Activated CD8-positive, alpha-beta memory T cell treated with anti-CD3 and anti-CD28 coated beads, Interleukin-2, amount 50 U/mL, for 4 hours (primary cell): Measurements from ENCODE around the gene SNX20.

Experiments
- DNase-seq: peaks from one replicate; pipeline ENCODE4 v3.0.0-alpha.2; 2020

The SNX20 gene

DNA sequence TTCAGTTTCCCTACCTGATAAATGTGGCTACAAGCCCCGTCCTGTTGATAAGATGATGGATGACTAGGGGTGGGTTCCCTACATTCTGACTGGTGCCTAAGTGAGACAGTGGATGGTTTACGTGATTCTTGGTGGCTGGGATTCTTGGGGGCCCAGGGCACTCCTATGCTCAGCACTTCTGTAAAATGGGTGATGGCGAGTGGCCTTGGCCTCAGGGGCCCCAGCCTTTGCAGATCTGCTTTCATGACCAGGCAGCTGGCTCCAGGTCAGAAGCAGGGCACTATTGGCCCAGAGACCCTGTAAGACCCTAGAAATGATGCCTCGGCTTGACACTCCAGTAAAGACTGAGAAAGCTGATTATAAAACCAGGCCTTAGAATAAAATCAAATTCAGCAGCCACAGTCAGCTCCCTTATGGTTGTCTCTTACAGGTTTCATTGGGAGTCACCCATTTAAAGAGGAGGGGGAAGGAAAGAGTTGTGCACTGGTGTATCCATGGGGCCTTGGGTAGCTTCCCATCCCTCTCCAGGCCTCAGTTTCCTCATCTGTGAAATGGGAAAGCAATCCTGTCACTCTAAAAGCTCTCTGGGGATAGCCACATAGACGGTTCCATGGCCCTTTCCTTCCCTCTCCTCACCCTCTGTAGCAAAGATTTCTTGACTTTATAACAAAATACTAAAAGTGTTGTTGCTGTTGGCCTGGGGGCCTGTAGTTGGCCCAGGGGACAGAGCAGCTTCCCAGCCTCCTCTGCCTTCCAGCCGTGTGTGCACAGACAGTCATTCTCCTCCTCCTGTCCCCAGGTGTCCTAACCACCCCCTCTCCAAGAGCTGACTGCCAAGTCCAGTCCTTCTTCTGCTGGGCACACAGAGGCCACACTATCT is 1.2 kb downstream of the SNX20 start:
- peak; percentile 11 for DNase-seq

DNA sequence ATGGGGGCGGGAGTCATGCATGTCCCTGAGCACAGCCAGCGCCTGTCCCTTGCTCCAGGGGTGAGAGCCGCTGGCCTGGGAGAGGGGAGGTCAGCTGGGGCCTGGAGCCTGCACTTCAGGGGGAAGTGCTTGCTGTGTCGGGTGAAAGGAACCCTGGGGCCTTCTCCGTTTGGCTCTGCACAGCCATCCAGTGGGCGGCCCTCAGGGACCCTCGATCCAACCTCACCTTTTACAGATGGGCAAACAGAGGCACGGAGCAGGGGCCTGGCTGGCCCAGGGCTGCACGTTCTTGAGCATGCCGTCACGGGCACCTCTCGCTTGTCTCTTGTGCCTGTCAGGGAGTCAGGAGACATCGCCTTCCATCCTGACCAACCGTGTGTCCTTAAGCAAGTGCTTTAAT is 1.8 kb downstream of the SNX20 start:
- peak; percentile 14 for DNase-seq

DNA sequence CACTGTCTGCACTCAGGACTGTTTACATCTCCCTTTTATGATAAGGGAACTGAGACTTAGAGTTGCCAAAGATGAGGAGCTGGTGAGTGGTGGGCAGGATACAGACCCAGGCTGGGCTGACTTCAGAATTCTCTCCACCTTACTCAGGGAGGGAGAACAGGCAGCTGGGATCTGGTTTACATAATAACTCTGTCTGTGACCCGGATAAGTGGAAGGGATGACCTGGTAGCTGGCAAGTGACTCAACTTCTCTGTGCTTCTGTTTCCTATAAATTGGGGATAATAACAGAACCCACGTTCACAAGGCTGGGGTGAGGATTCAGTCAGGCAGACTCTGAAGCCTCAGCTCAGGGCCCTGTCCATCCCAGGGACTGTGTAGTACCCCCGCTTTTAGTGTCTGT is 2.6 kb downstream of the SNX20 start:
- peak; percentile 5 for DNase-seq

DNA sequence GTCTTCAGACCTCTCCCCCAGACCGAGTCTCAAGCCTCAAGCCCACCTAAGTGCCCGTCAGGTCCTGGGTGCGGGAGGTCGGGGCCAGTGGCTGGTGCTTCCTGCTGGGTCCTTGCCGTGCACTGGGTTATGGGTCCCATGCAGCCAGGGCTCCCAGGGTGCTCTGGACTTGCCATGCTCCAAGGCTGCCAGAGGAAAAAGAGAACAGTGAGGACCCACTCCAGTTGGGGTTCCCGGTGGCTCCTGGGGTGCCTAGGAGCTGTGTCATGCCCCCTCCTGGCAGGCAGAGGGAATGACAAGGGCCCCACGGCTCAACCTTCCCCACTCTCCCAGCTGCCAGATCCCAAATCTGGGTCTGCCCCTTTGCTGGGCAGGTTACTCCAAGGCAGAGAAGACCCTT is 3.8 kb downstream of the SNX20 start:
- peak; percentile 15 for DNase-seq

DNA sequence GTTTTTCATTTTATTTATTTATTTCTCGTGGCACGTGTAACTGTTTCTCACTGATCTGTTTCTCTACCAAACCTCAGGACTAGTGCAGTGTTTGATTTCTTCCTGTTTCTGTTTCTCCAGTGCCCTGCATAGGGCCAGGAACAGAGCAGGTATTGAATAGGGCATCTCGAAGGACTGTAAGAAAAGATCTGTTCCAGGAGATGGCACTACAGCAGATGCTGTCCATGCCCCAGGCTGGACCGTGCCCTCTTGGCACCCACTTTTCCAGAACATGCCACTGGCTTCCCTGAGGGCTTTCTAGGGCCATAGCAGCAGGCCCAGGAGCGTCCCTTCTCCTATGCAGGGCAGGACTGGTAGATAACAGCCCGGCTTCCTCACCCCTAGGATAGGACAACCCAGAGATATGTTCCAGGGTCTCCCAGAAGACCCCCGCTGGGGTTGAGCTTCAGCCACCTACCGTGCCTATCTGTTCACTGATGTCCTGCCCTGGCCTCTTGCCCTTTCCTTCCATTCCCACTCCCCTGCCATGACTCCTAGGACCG is 4.4 kb downstream of the SNX20 start:
- DNase-seq = no peak

DNA sequence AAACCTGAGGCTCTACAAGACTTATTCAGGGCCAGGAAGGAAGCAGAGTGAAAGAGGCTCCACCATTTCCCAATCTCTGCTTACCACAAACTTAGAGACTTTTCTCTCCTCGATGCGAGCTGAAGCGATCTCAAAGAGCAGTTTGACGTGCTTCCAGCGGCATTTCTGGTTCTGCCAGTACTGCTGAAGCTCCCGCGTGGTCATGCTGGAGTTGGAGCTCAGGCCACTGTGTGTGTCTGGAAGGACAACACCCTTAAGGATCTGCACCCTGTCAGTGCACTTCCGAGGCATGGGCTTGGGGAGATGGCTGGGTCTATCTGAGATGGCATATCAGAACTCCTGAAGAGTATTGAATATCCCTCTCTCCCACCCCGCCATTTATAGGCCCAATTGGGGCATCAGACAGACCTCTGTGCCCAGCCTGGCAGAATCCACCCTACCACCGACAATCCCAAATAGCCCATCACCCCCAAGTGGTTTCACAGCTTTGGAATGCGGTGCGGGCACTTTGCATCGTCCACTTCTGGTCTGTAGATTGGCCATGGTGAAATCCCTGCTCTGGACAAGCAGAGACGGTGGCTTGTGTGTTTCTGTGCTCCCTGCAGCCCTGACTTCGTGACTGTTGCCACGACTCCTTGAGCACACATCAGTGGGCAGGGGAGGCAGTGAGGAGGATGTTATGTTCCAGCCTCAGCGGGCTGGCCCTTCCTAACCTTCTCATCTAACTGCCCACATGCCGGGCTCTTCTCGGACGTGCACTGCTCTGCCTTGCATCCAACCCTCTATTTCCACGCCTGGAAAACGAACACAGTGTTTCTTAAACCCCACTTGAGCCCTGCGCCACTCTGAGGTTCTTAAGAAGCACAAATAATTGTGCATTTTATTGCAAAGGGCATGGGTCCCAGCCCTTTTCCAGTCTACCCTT is 5.2 kb downstream of the SNX20 start:
- DNase-seq = no peak

DNA sequence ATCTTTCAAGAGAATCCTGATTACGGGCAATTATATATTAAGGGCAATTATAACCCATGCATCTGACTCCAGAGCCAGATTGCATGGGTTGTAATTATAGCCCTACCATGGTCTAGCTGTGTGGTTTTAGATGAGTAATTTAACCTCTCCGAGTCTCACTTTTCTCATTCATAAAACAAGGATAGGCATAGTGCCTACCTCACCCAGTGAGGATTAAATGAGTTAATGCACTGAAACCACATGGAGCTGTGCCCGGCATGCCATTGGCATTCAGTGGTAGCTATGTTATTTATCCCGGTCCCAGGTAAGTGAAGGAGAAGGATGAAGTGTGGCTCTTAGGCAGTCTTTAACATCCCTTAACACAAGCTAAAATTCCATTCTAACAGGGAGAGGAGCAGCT is 6.3 kb downstream of the SNX20 start:
- no peak for DNase-seq

DNA sequence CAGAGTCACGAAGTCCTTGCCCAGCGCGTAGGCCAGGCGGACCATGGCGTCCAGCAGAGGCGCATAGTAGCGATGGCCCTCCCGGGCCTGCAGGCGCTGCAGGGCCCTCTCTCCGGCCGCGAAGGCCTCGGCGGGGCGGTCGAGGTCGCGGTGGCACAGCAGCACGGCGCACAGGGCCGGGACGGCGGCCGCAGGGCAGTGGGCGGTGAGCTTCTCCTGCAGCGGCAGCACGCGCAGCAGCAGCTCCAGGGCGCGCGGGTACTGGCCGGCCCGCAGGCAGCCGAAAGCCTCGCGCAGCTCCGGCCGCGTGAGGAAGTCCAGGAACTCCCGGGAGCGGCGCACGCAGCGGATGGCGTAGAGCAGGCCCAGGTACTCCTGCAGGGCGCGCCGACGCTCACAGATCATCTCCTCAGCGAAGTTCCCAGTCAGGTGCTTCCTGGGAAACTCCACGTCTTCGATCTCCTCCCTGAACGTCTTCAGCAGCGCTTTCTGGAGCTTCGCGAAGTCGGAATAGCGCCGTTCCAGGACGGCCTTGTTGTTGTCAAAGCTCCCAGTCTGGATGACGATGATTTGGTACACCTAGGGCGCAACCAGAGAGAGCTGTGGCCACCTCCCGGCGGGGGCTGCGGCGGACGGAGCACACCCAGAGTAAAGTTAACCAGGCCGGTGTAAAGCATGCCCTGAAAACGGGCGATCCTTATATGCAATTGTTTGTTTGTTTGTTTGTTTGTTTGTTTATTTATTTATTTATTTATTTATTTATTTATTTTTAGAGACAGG is 7.4 kb downstream of the SNX20 start:
- no peak for DNase-seq

DNA sequence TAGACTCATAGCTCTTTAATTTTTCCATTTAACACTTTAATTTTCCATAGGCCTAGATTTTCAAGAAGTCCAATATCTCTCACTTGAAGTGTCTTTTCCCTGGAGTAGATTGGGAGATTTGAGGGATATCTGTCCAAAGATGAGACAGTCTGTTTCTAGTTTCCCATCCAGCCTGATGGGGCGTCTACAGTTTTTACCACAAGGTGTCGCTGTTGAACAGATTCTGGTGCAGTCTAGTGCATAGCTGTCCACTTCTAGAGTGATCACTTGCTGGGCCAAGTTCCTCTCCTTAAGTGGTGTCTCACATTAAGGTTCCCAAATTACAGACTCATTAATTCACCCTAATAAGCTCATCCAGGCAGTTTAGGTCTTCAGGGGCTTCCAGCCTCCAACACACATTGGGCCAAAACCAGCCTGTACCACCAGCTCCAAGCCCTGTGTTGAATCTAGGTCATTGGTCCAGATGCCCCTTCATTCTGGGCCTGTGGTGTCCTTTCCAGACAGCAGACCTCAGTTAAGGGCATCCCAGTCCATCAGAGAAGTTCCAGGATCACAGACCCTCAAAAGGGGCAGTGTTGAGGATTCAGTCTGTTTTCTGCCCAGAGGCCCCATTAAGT is 9.4 kb downstream of the SNX20 start:
- DNase-seq = no peak

DNA sequence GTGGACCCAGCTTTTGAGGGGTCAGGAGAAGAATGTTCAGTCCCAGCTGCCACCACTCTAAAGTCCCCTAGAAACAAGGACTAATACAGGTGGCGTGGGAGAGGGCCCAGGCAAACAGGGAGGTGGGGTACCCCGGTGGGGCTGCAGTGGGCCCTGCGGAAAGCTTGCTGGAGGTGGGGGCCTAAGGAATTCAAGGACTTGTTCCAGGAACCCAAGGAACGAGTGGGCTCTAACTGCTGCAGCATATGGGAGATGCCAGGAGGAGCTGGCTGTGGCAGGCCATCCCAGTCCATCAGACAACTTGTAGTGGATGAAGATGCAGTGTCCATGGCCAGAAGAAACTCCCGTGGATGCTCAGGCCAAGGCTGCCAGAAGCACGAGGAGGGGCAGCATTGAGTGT is 10.6 kb downstream of the SNX20 start:
- no peak for DNase-seq

DNA sequence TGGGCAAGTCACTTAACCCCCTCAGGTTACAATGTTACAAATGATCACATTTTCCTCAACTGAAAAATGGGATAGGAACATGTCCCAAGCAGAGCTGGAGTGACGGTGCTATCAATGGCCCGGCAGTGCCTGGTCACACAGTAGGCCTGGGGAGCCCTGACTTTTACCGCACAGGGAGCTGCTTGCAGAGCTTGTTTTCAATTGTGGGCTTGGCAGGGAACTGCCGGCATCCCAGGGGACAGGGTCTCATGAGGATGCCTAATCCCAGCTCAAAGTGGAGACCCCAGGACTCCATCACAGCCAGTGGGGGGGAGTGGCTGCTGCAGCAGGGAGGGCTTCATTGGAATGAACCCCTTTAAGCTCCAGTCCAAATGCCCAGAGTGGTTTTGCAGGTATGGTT is 11.4 kb downstream of the SNX20 start:
- DNase-seq = no peak

DNA sequence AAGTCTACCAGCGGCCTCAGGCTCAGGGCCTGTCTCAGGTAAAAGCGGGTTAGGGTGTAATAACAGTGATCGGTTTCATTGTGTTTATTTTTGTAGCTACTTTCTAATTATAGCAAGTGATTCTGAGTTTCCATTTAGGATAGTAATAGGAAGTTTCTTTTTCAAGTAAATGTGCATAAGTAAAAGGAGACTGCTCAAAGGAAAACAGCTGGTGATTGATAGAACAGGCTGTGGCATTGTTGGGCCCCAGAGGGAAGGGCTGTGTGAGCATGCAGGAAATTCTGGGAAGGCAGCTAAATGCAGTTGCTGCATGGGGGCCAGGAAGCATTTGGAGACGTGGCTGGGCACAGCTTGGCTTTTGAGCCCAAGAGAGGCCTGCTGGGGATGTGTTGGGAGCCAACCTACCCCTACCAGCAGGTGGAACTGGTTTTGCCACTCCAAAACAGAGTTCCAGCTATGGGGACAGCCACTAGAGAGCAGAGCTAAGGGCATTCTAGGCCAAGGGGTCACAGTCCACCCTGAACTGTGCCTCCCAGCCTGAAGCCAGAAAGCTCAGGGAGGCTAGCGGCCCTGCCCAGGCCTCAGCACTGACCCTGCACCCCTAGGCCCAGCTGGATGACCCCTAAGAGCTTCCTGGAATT is 12.6 kb downstream of the SNX20 start:
- no peak for DNase-seq

DNA sequence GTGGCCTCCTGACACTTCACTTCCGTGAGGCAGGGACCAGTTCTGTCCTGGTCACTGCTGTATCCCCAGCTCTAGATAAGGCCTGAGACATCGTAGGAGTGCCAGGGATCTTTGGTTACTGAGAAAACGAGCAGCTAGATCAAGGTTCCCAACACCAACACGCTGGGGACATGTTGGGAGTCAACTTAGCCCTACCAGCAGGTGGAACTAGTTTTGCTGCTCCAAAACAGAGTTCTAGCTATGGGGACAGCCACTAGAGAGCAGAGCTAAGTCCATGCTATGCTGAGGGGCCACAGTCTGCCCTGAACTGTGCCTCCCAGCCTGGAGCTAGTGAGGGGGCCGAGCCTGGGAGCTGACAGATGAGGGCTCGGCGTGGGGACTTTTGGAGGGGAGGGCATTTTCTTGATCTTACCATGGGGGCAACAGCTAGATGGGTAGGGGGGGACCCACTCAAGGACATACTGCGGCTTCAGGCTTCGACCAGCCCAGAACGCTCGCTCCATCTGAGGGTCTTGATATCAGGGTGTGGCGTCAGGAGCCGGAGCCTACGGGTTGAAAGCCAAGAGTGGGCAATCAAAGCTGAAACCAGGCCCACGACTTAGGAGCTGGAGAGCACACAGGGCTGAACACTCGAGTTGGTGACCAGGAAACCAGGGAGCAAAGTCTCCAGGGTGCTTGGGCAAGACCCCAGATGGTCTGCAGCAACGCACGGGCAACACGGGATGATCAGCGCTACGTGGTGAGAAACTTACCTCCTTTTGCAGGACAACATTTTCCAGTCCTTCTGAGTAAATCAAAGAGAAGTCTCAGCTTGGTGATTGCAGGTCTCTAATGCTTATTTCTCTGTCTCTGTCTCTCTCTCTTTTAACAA is 13.4 kb downstream of the SNX20 start:
- no peak for DNase-seq

DNA sequence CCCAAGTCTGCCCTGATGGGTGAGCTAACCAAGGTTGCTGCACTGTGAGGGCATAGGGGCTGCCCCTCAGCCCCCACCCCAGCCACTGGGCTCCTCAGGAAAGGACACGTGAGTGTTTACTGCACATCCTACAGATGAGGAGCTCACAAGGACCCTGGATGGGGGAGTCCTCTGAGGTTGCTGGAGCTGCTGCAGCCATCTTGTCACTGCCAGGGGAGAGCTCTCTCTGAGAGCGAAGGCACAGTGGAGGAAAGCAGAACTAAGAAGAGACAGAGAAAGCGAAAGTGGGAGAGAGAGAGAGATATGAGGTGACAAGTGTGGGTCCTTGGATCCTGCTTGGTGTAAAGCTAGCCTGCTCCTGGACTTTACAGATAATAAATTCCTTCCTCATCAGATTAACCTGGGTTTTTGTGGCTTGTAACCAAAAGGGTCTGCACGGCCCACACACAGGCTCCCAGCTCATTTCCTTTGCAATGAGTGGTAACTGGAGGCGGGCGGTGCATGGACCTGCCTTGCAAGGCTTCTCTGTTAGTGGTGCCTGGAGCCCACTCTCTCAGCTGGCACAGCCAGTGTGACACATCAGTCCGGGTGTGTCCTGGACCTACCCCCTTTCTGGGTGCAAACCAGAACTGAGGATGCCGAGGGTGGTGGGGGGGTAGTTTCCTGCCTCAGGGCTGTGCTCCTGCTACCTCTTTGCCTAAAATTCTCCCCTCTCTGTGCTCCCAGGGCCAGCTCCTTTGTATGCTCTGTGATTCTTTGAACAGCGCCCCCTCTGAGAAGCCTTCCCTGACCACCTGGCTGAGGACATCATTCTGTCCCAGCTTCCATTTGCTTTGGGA is 14.2 kb downstream of the SNX20 start:
- DNase-seq = peak; percentile 50

DNA sequence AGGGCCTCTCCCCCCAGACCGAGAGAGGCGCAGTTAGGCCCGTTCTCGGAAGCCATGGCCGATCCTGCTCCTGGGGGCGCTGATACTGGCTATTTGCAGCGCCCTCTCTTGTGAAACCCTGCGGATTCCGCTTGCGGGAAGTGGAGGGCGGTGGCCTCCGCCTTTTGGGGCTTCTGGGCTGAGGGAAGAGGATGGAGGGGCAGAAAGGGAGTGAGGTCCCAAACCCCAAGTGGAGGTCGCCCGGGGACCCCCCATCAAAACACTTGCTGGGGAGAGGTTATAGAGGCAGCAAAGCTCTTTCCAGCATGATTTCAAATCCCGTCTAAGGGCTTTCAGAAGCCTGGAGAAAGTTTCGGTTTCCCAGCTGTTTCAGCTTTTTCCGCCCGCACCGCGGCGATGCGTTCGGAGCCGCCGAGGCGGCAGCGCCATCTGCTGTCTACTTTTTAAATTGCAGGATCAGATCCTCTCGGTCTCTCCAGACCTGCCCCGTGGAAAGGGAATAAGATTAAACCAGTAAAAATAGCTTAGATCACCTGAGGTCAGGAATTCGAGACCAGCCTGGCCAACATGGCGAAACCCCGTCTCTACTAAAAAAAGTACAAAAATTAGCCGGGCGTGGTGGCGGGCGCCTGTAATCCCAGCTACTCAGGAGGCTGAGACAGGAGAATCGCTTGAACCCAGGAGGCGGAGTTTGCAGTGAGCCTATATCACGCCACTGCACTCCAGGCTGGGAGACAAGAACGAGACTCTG is 15.8 kb downstream of the SNX20 start:
- peak; percentile 87 for DNase-seq

DNA sequence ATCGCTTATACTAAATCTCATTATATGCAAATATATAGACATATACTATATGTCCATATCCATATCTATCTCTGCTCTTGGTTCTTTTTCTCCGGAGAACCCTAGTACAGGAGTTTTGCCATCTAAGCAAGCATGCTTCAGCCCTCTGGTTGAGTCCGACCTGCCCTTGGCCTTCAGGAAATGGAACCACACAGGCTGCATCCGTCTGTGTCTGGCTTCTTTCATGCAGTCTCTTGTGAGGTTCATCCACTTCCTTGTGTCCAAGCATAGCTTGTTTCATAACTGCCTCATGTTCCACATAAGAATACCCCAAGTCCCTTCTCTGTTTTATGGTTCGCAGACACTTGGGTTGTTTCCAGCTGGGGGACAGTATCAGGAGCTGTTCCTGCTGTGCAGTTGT is 16.8 kb downstream of the SNX20 start:
- DNase-seq = no peak

DNA sequence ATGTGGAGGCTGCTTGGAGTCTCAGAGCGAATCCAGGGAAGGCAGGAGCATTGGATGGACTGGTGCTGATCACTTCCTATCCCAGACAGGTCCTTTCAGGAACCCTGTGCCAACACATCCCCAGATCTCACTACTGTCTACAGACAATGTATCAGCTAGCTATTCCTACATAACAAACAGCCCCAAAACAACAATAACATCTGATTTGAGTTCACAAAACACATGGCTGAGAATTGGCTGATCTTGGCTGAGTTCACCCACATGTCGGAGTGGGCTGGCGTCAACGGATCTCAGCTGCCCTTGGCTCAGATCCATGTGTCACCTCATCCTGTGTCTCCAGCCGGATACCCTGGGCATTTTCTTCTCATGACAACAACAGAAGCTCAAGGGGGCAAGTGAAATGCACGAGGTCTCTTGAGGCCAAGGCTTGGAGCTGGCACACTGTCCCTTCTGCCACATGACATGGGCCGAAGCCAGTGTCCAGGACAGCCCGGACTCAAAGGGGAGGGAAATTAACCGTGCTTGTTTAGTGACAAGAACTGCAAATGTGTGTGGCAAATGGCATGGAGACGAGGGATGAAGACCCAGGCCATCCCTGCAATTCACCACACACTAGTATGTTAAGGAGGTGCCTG is 18.7 kb downstream of the SNX20 start:
- no peak for DNase-seq

DNA sequence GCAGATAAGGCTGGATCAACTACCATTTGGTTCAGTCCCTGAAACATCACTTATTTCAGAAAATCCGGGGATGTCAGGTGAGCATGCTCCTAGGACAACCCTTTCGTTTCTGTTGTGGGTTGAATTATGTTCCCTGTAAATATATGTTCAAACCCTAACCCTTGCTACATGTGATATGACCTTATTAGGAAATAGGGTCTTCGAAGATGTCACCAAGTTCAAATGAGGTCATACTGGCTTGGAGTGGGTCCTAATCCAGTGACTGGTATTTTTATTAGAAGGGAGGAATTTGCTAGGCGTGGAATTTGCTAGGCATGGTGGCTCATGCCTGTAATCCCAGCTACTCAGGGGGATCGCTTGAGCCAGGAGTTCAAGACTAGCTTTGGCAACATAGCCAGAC is 21.3 kb downstream of the SNX20 start:
- no peak for DNase-seq

DNA sequence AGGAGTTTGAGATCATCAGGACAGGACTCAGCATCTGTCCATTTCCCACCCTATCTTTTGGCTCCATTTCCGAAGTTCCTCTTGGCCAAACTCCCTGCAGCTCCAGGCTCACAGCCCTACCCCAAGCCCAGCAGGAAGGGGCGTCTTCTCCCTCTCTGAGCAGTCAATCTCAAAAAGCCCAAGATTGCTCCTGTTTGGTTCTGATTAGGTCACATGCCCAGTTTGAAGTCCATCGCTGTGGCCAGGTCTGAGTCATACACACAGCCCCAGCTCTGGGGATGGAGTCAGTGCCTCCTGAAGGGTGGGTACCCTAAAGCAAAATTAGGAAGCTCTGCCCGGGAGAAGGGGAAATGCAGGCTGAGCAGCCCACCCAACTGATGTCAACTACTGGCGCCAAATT is 23.9 kb downstream of the SNX20 start:
- DNase-seq = no peak
